Astrocyte (in vitro differentiated cells and primary cell): Measurements from ENCODE around the gene PLEKHN1.

Experiments used
- EZH2 ChIP-seq: IDR thresholded peaks from 2 replicates; pipeline ENCODE4 v1.6.1; 2012; ENCODE audit warnings: mild to moderate bottlenecking, low read length, inconsistent platforms; ENCODE audit not compliant: insufficient read depth
- TF ChIP-seq, protein P1 (sequence below): IDR thresholded peaks from 2 replicates; pipeline ENCODE4 v1.5.1; 2011; ENCODE audit warnings: low read depth, mild to moderate bottlenecking, inconsistent platforms, low read length, moderate library complexity; ENCODE audit not compliant: insufficient read depth

DNA sequence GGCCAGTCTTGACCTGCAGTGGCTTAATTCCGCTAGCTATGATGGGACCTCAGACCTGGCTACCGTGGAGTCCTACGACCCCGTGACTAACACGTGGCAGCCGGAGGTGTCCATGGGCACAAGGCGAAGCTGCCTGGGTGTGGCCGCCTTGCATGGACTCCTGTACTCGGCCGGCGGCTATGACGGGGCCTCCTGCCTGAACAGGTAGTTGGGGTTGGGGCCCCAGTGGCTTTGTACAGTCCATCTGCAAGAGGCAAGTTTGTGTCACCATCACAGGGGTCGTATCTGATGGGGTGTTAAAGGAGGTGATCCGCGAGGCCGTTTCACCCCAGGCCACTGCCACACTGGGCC is 3.0 kb upstream of the PLEKHN1 start:
- TF ChIP-seq, protein P1, sequence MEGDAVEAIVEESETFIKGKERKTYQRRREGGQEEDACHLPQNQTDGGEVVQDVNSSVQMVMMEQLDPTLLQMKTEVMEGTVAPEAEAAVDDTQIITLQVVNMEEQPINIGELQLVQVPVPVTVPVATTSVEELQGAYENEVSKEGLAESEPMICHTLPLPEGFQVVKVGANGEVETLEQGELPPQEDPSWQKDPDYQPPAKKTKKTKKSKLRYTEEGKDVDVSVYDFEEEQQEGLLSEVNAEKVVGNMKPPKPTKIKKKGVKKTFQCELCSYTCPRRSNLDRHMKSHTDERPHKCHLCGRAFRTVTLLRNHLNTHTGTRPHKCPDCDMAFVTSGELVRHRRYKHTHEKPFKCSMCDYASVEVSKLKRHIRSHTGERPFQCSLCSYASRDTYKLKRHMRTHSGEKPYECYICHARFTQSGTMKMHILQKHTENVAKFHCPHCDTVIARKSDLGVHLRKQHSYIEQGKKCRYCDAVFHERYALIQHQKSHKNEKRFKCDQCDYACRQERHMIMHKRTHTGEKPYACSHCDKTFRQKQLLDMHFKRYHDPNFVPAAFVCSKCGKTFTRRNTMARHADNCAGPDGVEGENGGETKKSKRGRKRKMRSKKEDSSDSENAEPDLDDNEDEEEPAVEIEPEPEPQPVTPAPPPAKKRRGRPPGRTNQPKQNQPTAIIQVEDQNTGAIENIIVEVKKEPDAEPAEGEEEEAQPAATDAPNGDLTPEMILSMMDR: no peak
- no peak for TF ChIP-seq EZH2
